ENCODE results near the gene TRUB1.

- no peak for TF ChIP-seq CTCF (IDR thresholded peaks at IDR 0.05)
- no peak for TF ChIP-seq POLR2AphosphoS5 (IDR thresholded peaks at IDR 0.05)
- no peak for TF ChIP-seq POLR2A (IDR thresholded peaks at IDR 0.05)
Measured at GRCh38 chr10:114957122-114957521, 19.1 kb downstream of the TRUB1 start.
